NB4 (cell line): ENCODE results near the gene TRAPPC3.
"Not testable (repeated sequence)": the region's sequence is repeated elsewhere in the genome, so short reads cannot be mapped to it uniquely, and the experiment has no call there.

Source experiments
- DNase-seq: peaks from one replicate; pipeline ENCODE4 v3.0.0; 2010; ENCODE audit warnings: low read depth
- H3K4me3 ChIP-seq: one replicate; pipeline ENCODE4 v1.5.1; 2011; ENCODE audit warnings: mild to moderate bottlenecking, low read depth, low read length, moderate library complexity
- CTCF ChIP-seq: IDR thresholded peaks from one replicate; pipeline ENCODE4 v1.5.1; 2012; ENCODE audit warnings: low read depth, low read length
- MAX ChIP-seq: IDR thresholded peaks from 2 replicates; pipeline ENCODE4 v1.6.1; 2011; ENCODE audit warnings: low read depth, low read length
- MYC ChIP-seq: IDR thresholded peaks from 2 replicates; pipeline ENCODE4 v1.6.1; 2011; ENCODE audit warnings: low read depth, low read length
- POLR2A ChIP-seq: IDR thresholded peaks from 2 replicates; pipeline ENCODE4 v1.6.1; 2011; ENCODE audit warnings: mild to moderate bottlenecking; ENCODE audit not compliant: insufficient read length; ENCODE audit errors: extremely low read depth

The TRAPPC3 gene

GRCh38 chr1:36149237-36149972 is at the start of gene TRAPPC3:
TSS of gene TRAPPC3 (minus strand) at chr1:36149486. CDS start at chr1:36149378, 108 bp downstream.
- peak within 1 kb of the TSS; percentile 90 for H3K4me3 ChIP-seq
- TF ChIP-seq POLR2A (peak; percentile 88), CTCF (peak; percentile 88), MYC (peak; percentile 76), MAX (peak; percentile 68)
- DNase-seq: peak; percentile 99

GRCh38 chr1:36198641-36199040 is 49.4 kb upstream of the TRAPPC3 start:
- TF ChIP-seq CTCF: no peak
- TF ChIP-seq MAX: no peak
- no peak for TF ChIP-seq POLR2A
- TF ChIP-seq MYC: no peak
- no peak overlapping the region for H3K4me3 ChIP-seq
- no peak for DNase-seq

GRCh38 chr1:36196805-36197204 is 47.5 kb upstream of the TRAPPC3 start:
- DNase-seq, H3K4me3 ChIP-seq: not testable (repeated sequence)

GRCh38 chr1:36187800-36188593 is 38.7 kb upstream of the TRAPPC3 start:
- DNase-seq: peak; percentile 85
- no peak overlapping the region for H3K4me3 ChIP-seq
- TF ChIP-seq MYC (peak; percentile 34; the same call in 1 of the 2 replicates), CTCF (peak; percentile 87), POLR2A (no peak), MAX (peak; percentile 50; the same call in 1 of the 2 replicates)

- H3K4me3 ChIP-seq: no peak overlapping the region
- DNase-seq: no peak
- no peak for TF ChIP-seq POLR2A
- no peak for TF ChIP-seq MYC
- TF ChIP-seq MAX: no peak
Observed at GRCh38 chr1:36183309-36183856, 34.1 kb upstream of the TRAPPC3 start.

GRCh38 chr1:36182734-36183133 is 33.4 kb upstream of the TRAPPC3 start:
- TF ChIP-seq MAX: no peak
- no peak for TF ChIP-seq POLR2A
- no peak for TF ChIP-seq MYC
- no peak for TF ChIP-seq CTCF
- no peak for DNase-seq
- no peak overlapping the region for H3K4me3 ChIP-seq
